GM12892 (cell line): Measurements from ENCODE around the gene HOOK2.

Source experiments
- POLR2A ChIP-seq: IDR thresholded peaks from 2 replicates; pipeline ENCODE4 v1.6.1; 2011; ENCODE audit warnings: low read depth, low read length, control low read depth
- POLR2AphosphoS5 ChIP-seq: IDR thresholded peaks from 2 replicates; pipeline ENCODE4 v1.6.1; 2011; ENCODE audit warnings: low read depth, low read length, control low read depth

DNA sequence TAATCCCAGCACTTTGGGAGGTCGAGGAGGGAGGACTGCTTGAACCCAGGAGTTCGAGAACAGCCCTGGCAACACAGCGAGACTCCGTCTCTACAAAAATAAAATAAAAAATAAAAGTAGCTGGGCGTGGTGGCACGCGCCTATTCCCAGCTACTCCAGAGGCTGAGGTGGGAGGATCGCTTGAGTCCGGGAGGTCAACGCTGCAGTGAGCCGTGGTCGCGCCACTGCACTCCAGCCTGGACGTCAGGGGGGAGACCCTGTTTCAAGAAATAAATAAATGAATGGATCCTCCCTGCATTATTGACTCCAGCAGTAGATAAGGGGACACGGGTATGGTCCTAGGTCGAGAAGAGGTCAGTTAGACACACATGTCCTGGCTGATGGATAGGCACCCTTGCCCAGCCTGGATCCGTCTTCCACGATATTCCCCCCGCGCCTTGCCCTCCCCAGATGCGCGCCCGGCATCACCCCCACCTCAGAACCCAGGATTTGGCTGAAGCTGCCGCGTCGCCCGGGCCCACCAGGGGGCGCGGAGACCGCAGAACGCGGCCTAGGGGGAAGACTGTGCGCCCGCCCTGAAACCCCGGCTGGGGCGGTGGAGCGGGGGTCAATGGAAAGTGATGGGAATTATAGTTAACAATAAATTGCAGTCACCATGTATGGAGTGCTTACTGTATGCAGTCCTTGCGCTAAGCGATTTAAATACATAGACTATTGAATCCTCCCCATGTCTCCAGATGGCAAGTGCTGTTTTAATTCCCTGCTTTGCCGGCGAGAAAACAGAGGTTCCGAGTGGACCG is 2.1 kb upstream of the HOOK2 start:
- TF ChIP-seq POLR2A (no peak), POLR2AphosphoS5 (no peak)
